ENCODE measurements around the gene CYTH1.
"Not testable (repeated sequence)": the region's sequence is repeated elsewhere in the genome, so short reads cannot be mapped to it uniquely, and the experiment has no call there.

CYTH1 gene

GRCh38 chr17:78680436-78680835, 101.6 kb downstream of the CYTH1 start:
- DNase-seq = no peak

GRCh38 chr17:78679495-78680395, 102.3 kb downstream of the CYTH1 start:
- DNase-seq = no peak

- no peak for DNase-seq
These were observed 103.4 kb downstream of the CYTH1 start for GRCh38 chr17:78678711-78679110.

- DNase-seq = no peak
These were observed 103.9 kb downstream of the CYTH1 start for GRCh38 chr17:78678222-78678557.

- no peak for DNase-seq
These were observed 104.5 kb downstream of the CYTH1 start for GRCh38 chr17:78677303-78678221.

GRCh38 chr17:78676412-78677302, 105.4 kb downstream of the CYTH1 start:
- no peak for DNase-seq

GRCh38 chr17:78675836-78676235, 106.2 kb downstream of the CYTH1 start:
- no peak for DNase-seq

GRCh38 chr17:78675316-78675616, 106.8 kb downstream of the CYTH1 start:
- DNase-seq = no peak

GRCh38 chr17:78674595-78675315, 107.3 kb downstream of the CYTH1 start:
- DNase-seq = peak; percentile 56

- no peak for DNase-seq
These were observed 107.9 kb downstream of the CYTH1 start for GRCh38 chr17:78674156-78674555.

GRCh38 chr17:78673395-78673794, 108.7 kb downstream of the CYTH1 start:
- DNase-seq = no peak

GRCh38 chr17:78672871-78673371, 109.2 kb downstream of the CYTH1 start:
- DNase-seq = no peak

GRCh38 chr17:78672005-78672404, 110.1 kb downstream of the CYTH1 start:
- DNase-seq = no peak

- DNase-seq = not testable (repeated sequence)
These were observed 110.4 kb downstream of the CYTH1 start for GRCh38 chr17:78671726-78672001.

- DNase-seq = no peak
These were observed 111.0 kb downstream of the CYTH1 start for GRCh38 chr17:78670850-78671725.

GRCh38 chr17:78669975-78670518, 112.0 kb downstream of the CYTH1 start:
- no peak for DNase-seq

- DNase-seq = no peak
These were observed 112.7 kb downstream of the CYTH1 start for GRCh38 chr17:78669256-78669974.

GRCh38 chr17:78668847-78669246, 113.2 kb downstream of the CYTH1 start:
- DNase-seq = no peak

GRCh38 chr17:78667741-78668640, 114.1 kb downstream of the CYTH1 start:
- no peak for DNase-seq

All from NCI-H774 (cell line).